GM19468 (cell line): ENCODE measurements around the gene CCDC158.

Experiments used
- ATAC-seq: cut with Tn5 transposase; IDR thresholded peaks from one replicate; pipeline ENCODE4 v1.9.1; 2021; ENCODE audit warnings: mild to moderate bottlenecking, moderate library complexity, moderate number of reproducible peaks; ENCODE audit not compliant: unreplicated experiment; ENCODE audit errors: extremely low read depth

CCDC158 gene

GRCh38 chr4:76315267-76315918 is 105.5 kb downstream of the CCDC158 start:
- ATAC-seq, result no peak

- ATAC-seq, result no peak
These were observed 107.4 kb downstream of the CCDC158 start for GRCh38 chr4:76313547-76313946.

- ATAC-seq, result no peak
These were observed 108.5 kb downstream of the CCDC158 start for GRCh38 chr4:76312457-76312856.

- ATAC-seq, result no peak
These were observed 109.0 kb downstream of the CCDC158 start for GRCh38 chr4:76311896-76312331.

DNA sequence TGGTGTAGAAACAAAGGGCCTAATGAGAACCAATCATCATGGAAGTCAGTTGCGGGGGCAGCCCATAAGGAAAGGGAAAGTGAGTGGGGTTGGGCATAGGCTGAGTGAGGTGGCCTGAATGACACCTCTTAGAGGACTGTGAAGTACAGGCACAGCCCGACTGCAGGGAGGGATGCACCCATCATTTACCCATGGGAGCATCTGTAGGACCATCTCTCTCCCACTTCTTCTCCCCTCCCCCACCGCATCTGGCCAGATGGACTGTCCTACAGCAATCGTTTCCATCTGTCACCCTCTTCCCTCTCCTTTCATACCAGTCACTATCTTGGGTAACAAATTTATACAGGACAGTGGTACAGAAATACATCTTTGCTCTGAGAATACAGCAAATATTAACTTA is 110.3 kb downstream of the CCDC158 start:
- no peak for ATAC-seq

- no peak for ATAC-seq
These were observed 110.9 kb downstream of the CCDC158 start for GRCh38 chr4:76309939-76310550.

DNA sequence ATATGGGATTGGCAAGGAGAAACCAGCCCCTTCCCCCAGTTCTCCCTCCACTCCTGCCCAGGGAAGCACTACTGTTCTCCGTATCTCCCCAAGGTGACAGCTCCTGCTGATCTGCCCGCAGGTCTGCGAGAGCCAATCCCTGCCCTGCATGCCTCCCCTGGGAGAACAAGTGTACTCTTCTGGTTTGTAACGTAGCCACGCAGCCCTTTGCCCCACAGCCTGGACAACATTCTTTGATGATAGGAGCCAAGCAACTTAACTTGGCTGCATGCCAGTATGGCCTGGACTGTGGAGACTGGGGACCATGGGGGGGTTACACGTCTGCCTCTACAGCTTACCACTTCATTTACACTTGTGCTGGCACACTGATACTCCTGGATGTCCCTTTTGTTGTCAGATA is 112.4 kb downstream of the CCDC158 start:
- ATAC-seq, result no peak

- ATAC-seq, result no peak
These were observed 113.3 kb downstream of the CCDC158 start for GRCh38 chr4:76307660-76308014.

GRCh38 chr4:76306882-76307659 is 113.9 kb downstream of the CCDC158 start:
- no peak for ATAC-seq

DNA sequence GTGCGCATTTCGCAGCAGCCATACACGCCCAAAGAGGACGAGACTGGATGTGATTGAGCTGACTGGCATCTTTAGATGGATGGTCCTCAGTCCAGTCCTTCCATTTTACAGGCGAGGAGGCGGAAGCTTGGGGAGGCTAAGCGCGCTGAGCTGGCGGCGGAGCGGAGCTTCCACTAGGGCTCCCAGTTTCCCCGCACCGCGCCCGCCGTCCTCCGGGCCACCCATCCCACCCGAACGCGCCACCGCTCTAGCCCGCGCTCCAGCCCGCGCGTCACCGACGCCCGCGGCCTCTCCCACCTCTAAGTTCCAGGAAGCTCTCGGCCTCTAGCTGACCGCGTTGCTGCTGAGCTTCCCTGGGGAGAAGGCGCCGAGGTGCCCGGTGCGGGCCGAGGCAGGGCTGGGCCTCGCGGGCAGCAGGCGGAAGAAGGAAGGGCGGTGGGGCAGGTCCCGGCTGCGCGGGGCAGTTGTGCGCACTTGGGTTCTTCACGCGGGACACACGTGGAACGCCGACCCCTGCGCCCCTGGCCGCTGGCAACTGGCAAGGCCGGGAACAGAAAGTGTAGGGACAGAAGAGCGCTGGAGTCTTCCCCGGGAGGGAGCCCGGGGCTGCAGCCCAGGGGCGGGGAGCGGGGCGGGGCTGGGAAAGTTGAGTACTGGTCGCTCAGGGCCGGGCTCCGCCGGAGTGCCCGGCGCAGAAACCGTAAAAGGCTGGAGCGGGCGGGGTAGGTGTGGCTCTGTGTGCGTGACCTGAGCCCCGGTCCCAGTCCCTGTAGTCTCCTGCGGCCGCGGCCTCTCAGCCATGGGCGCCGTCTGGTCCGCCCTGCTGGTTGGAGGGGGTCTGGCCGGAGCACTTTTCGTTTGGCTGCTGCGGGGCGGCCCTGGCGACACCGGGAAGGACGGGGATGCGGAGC is 114.7 kb downstream of the CCDC158 start, which contains the start of gene STBD1:
STBD1 (plus strand) TSS at position 763 of the 911 bp plus-strand sequence; CDS start at position 800, 37 bp downstream.
- no peak for ATAC-seq

DNA sequence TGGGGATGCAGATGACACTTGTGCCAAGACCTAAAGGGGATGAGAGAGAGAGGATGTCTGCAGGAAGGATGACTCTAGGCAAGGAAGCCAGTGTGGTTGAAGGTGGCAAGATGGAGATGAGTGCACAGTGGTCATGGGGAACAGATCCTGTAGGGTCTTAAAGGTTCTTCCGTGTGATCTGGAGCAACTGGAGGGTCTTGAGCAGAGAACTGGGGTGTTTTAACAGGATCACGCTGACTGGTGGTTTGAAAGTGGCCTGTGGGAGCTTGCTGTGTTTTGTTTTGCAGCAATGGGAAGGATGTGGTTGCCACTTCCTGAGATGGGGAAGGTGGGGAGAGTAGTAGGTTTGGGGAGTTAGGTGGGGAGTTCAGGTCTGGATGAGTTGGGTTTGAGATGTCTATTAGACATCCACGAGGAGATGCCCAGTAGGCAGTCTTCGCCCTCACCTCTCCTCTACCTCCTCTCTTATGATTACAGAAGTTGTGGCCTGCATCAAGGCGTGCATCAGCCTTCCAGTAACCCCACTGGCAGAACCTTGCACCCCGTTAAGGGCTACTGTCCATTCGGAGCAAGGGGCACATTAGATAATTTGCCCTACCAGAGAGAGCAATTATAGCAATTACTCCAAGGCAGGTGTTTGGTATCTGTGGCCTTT is 115.8 kb downstream of the CCDC158 start:
- ATAC-seq, result no peak

GRCh38 chr4:76302826-76303438 is 118.0 kb downstream of the CCDC158 start:
- no peak for ATAC-seq

DNA sequence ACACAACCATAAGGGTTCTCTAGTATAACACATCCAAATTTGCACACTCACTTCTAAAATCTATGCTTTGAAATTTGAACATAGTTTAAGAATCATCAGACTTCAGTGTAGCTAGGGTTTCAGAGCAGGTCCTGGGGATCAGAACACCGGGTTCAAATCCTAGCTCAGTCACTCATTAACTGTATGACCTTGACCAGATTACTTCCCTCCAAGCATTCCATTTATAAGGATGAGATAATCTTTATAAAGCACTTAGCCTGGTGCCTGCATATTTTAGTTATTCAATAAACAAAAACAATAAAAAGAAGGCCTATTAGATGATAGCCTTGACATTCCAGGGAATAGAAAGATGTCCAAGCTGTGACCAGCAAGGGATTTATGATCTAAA is 119.2 kb downstream of the CCDC158 start:
- ATAC-seq, result no peak

DNA sequence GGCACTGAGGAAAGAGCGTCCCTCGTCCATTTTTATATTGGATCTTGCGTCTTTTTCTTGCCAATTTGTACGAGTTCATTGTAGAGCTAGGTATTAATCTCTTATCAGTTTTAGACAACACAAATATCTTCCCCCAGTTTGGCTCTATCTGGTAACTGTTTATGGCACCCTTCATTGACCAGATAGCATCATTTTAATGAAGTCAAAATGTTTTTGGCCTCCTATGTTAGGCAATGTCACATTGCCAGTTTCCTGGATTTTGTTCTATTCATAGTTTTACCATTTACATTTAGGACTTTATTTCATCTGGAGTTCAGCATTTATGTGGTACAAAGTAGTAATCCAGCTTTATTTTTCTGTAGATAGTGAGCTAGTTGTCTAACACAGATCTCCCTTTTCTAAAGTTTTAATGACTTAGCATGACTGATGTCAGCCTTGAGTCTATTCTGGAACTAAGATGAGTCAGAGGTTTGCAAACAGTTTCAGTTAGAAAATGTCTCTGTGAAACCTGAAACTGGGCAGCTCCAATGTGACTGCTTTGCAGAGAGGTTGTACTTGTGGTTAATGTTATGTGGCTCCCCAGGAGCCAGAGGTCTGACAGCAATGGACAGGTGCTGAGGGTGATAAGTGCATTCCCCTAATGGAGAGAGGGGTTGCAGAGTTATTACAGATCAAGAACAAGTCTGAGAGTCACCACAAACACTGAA is 119.7 kb downstream of the CCDC158 start:
- ATAC-seq, result peak; percentile 100

DNA sequence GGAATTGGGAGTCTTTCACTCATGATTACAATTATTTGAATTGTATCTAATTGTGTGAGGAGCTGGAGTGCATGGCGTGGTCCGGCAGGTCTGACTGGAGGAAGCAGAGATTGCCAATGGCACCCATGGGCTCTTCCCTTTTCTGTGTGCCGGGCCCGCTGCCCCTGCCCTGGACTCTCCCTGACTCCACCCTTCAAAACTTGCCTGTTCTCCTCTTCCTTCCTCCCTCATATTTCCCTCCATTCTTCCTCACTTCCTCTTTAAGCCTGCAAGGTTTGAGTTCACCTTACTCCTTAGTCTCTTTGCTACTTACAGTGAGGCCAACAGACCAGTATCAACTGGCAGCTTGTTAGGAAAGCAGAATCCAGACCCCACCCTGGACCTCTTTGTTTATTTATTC is 120.9 kb downstream of the CCDC158 start:
- no peak for ATAC-seq

- ATAC-seq, result no peak
These were observed 122.7 kb downstream of the CCDC158 start for GRCh38 chr4:76298227-76298626.

- ATAC-seq, result no peak
These were observed 124.6 kb downstream of the CCDC158 start for GRCh38 chr4:76296286-76296820.

GRCh38 chr4:76293772-76294171 is 127.2 kb downstream of the CCDC158 start:
- no peak for ATAC-seq
